Osteoblast (primary cell): ENCODE measurements around the gene POU2F1. TPM values are rescaled to one million over a fixed set of nuclear protein-coding genes. Genes with fewer than 3 reads are reported as not detected.
A peak's percentile ranks its signal among the peaks of the same experiment; 100 is the strongest.

Experiments
- DNase-seq: peaks from one replicate; pipeline ENCODE4 v3.0.0; 2011; ENCODE audit warnings: low spot score, mixed read lengths; ENCODE audit not compliant: insufficient read length; ENCODE audit errors: missing footprints
- H2AFZ ChIP-seq: 2 replicates; pipeline ENCODE4 v1.6.0; 2011; ENCODE audit warnings: mild to moderate bottlenecking, low read length
- H3K27ac ChIP-seq: 2 replicates; pipeline ENCODE4 v1.5.1; 2011; ENCODE audit warnings: mild to moderate bottlenecking, low read depth, low read length, moderate library complexity
- H3K27me3 ChIP-seq: 2 replicates; pipeline ENCODE4 v1.6.0; 2012; ENCODE audit warnings: mild to moderate bottlenecking, control low read depth, inconsistent platforms, low read length, moderate library complexity; ENCODE audit not compliant: insufficient read depth
- H3K36me3 ChIP-seq: 2 replicates; pipeline ENCODE4 v1.5.1; 2011; ENCODE audit warnings: mild to moderate bottlenecking, low read length, control low read depth, moderate library complexity; ENCODE audit not compliant: insufficient read depth
- H3K4me1 ChIP-seq: 2 replicates; pipeline ENCODE4 v1.5.1; 2011; ENCODE audit warnings: mild to moderate bottlenecking, low read length, control low read depth, moderate library complexity; ENCODE audit not compliant: insufficient read depth
- H3K4me2 ChIP-seq: 2 replicates; pipeline ENCODE4 v1.6.0; 2011; ENCODE audit warnings: mild to moderate bottlenecking, low read length; ENCODE audit not compliant: insufficient read depth
- H3K4me3 ChIP-seq: fragments of 200-600 bp; sonication (generic); 3 replicates; pipeline ENCODE4 v1.5.1; 2012; ENCODE audit warnings: mild to moderate bottlenecking, low read length, inconsistent platforms; ENCODE audit not compliant: insufficient read depth
- H3K79me2 ChIP-seq: 2 replicates; pipeline ENCODE4 v1.6.0; 2012; ENCODE audit warnings: mild to moderate bottlenecking, low read length, control low read depth, inconsistent platforms; ENCODE audit not compliant: insufficient read depth
- H3K9me3 ChIP-seq: 2 replicates; pipeline ENCODE4 v1.5.1; 2011; ENCODE audit warnings: low read depth, low read length, control low read depth
- H4K20me1 ChIP-seq: 2 replicates; pipeline ENCODE4 v1.6.0; 2012; ENCODE audit warnings: mild to moderate bottlenecking, low read length, control low read depth; ENCODE audit not compliant: insufficient read depth
- CTCF ChIP-seq: IDR thresholded peaks from 2 replicates; pipeline ENCODE4 v1.5.1; 2011; ENCODE audit warnings: mild to moderate bottlenecking, low read depth, low read length, moderate library complexity; ENCODE audit errors: extremely low read depth
- total RNA-seq: library from RNA; depleted of rRNA; stranded (reverse); fragments of >200 nt; gene quantifications from 2 replicates; pipeline ENCODE4 v1.2.3, GENCODE V29; 2012

POU2F1 gene
- total RNA-seq, 1 donor: 11.6 TPM

GRCh38 chr1:167360120-167360519, 139.4 kb downstream of the POU2F1 start:
- Histone ChIP-seq H3K4me1 (no peaks in the 10 kb centered on the region), H3K4me2 (no peak overlapping the region), H3K27me3 (no peaks in the 10 kb centered on the region), H2AFZ (no peak overlapping the region), H3K36me3 (no peaks in the 10 kb centered on the region), H3K4me3 (no peak overlapping the region), H3K79me2 (peaks cover 9% of the 10 kb centered on the region), H3K27ac (no peak overlapping the region), H3K9me3 (no peaks in the 10 kb centered on the region), H4K20me1 (peaks cover 7% of the 10 kb centered on the region)
- no peak for TF ChIP-seq CTCF
- DNase-seq: no peak

- Histone ChIP-seq H3K27me3 (no peaks in the 10 kb centered on the region), H3K4me1 (no peaks in the 10 kb centered on the region), H4K20me1 (peaks cover 7% of the 10 kb centered on the region), H3K36me3 (no peaks in the 10 kb centered on the region), H3K27ac (no peak overlapping the region), H3K4me2 (no peak overlapping the region), H3K4me3 (no peak overlapping the region), H2AFZ (no peak overlapping the region), H3K79me2 (peaks cover 9% of the 10 kb centered on the region), H3K9me3 (no peaks in the 10 kb centered on the region)
- DNase-seq: peak; percentile 68
- TF ChIP-seq CTCF: no peak
These were observed 142.0 kb downstream of the POU2F1 start for GRCh38 chr1:167362638-167363037.

GRCh38 chr1:167364826-167365225, 144.1 kb downstream of the POU2F1 start:
- H3K36me3 ChIP-seq: no peaks in the 10 kb centered on the region
- no peaks in the 10 kb centered on the region for H3K9me3 ChIP-seq
- H3K4me2 ChIP-seq: no peak overlapping the region
- H3K27ac ChIP-seq: no peak overlapping the region
- no peak overlapping the region for H2AFZ ChIP-seq
- no peak overlapping the region for H3K4me3 ChIP-seq
- no peak for DNase-seq
- no peaks in the 10 kb centered on the region for H3K4me1 ChIP-seq
- H3K79me2 ChIP-seq: peaks cover 5% of the 10 kb centered on the region
- TF ChIP-seq CTCF: no peak
- no peaks in the 10 kb centered on the region for H4K20me1 ChIP-seq
- H3K27me3 ChIP-seq: no peaks in the 10 kb centered on the region

- DNase-seq: no peak
- H3K27ac ChIP-seq: no peak overlapping the region
- TF ChIP-seq CTCF: no peak
- no peak overlapping the region for H3K4me3 ChIP-seq
- no peaks in the 10 kb centered on the region for H3K9me3 ChIP-seq
- H3K79me2 ChIP-seq: peaks cover 5% of the 10 kb centered on the region
- no peaks in the 10 kb centered on the region for H4K20me1 ChIP-seq
- no peak overlapping the region for H3K4me2 ChIP-seq
- no peaks in the 10 kb centered on the region for H3K27me3 ChIP-seq
- no peaks in the 10 kb centered on the region for H3K36me3 ChIP-seq
- no peak overlapping the region for H2AFZ ChIP-seq
- no peaks in the 10 kb centered on the region for H3K4me1 ChIP-seq
These were observed 144.7 kb downstream of the POU2F1 start for GRCh38 chr1:167365360-167365759.
